Hepatocyte (in vitro differentiated cells): Measurements from ENCODE around the gene HNRNPK. TPM values are rescaled to one million over a fixed set of nuclear protein-coding genes. Genes with fewer than 3 reads are reported as not detected.

Source experiments
- DNase-seq: peaks from one replicate; pipeline ENCODE4 v3.0.0-alpha.2; 2016; ENCODE audit warnings: low spot score
- H2AFZ ChIP-seq: fragments of 200-600 bp; sonication (generic); 2 replicates; pipeline ENCODE4 v1.6.0; 2016; ENCODE audit warnings: antibody characterized with exemption, mild to moderate bottlenecking
- H3K27ac ChIP-seq: fragments of 200-600 bp; sonication (generic); 2 replicates; pipeline ENCODE4 v1.5.1; 2016; ENCODE audit warnings: mild to moderate bottlenecking
- H3K27me3 ChIP-seq: fragments of 200-600 bp; sonication (generic); 2 replicates; pipeline ENCODE4 v1.6.1; 2016
- H3K36me3 ChIP-seq: fragments of 200-600 bp; sonication (generic); replicated peaks from 2 replicates; pipeline ENCODE4 v1.5.1; 2016; ENCODE audit warnings: low read depth; ENCODE audit not compliant: insufficient read depth
- H3K4me1 ChIP-seq: fragments of 200-600 bp; sonication (generic); 2 replicates; pipeline ENCODE4 v1.5.1; 2016; ENCODE audit warnings: mild to moderate bottlenecking, moderate library complexity; ENCODE audit not compliant: insufficient read depth
- H3K4me2 ChIP-seq: fragments of 200-600 bp; sonication (generic); 2 replicates; pipeline ENCODE4 v1.6.0; 2016
- H3K4me3 ChIP-seq: fragments of 200-600 bp; sonication (generic); 2 replicates; pipeline ENCODE4 v1.5.1; 2016; ENCODE audit warnings: mild to moderate bottlenecking
- H3K79me2 ChIP-seq: fragments of 200-600 bp; sonication (generic); 2 replicates; pipeline ENCODE4 v1.6.0; 2017; ENCODE audit warnings: mild to moderate bottlenecking
- H3K9me2 ChIP-seq: fragments of 200-600 bp; sonication (generic); replicated peaks from 2 replicates; pipeline ENCODE4 v1.6.0; 2017; ENCODE audit warnings: mild to moderate bottlenecking; ENCODE audit not compliant: insufficient read depth
- H3K9me3 ChIP-seq: fragments of 200-600 bp; sonication (generic); 2 replicates; pipeline ENCODE4 v1.5.1; 2016; ENCODE audit warnings: low read depth, mild to moderate bottlenecking
- H4K20me1 ChIP-seq: fragments of 200-600 bp; sonication (generic); 2 replicates; pipeline ENCODE4 v1.6.0; 2016; ENCODE audit warnings: mild to moderate bottlenecking; ENCODE audit not compliant: insufficient read depth, poor library complexity, severe bottlenecking
- EZH2 ChIP-seq: fragments of 200-600 bp; sonication (generic); IDR thresholded peaks from 2 replicates; pipeline ENCODE4 v1.6.1; 2016; ENCODE audit warnings: antibody characterized with exemption, mild to moderate bottlenecking, borderline replicate concordance
- EZH2phosphoT487 ChIP-seq: fragments of 200-600 bp; sonication (generic); IDR thresholded peaks from one replicate; pipeline ENCODE4 v1.6.1; 2018; ENCODE audit warnings: antibody characterized with exemption, mild to moderate bottlenecking, low read depth, moderate library complexity; ENCODE audit not compliant: unreplicated experiment, severe bottlenecking
- WGBS: methylation state at CpG from one replicate; pipeline ENCODE4 v1.1.6; 2016; ENCODE audit warnings: low lambda C conversion rate; ENCODE audit errors: missing lambda C conversion rate; 5-methylcytosine and 5-hydroxymethylcytosine counted together
- microRNA-seq: library from miRNA; unstranded; fragments of <30 nt; microRNA quantifications from one replicate; pipeline ENCODE4, GENCODE V29; 2017
- polyA plus RNA-seq: library from polyadenylated mRNA; unstranded; fragments of >200 nt; fragmentation: Nextera tagmentation; extraction: Ambion mirVana; gene quantifications from 2 replicates; pipeline ENCODE4 v1.2.1, GENCODE V29; 2016
- small RNA-seq: library from RNA; depleted of rRNA; stranded (forward); fragments of <200 nt; gene quantifications from one replicate; pipeline ENCODE3, GENCODE V24; 2014
- total RNA-seq: library from RNA; depleted of rRNA; stranded (reverse); fragments of >200 nt; gene quantifications from 2 replicates; pipeline ENCODE4 v1.2.3, GENCODE V29; 2014
- TF ChIP-seq, protein P1 (sequence below): fragments of 200-600 bp; sonication (generic); IDR thresholded peaks from 2 replicates; pipeline ENCODE4 v1.5.1; 2016; ENCODE audit warnings: antibody characterized with exemption, mild to moderate bottlenecking; ENCODE audit not compliant: poor library complexity

HNRNPK gene
- total and polyA plus RNA-seq, 2 experiments from 2014 or later: 458 to 579 TPM

DNA sequence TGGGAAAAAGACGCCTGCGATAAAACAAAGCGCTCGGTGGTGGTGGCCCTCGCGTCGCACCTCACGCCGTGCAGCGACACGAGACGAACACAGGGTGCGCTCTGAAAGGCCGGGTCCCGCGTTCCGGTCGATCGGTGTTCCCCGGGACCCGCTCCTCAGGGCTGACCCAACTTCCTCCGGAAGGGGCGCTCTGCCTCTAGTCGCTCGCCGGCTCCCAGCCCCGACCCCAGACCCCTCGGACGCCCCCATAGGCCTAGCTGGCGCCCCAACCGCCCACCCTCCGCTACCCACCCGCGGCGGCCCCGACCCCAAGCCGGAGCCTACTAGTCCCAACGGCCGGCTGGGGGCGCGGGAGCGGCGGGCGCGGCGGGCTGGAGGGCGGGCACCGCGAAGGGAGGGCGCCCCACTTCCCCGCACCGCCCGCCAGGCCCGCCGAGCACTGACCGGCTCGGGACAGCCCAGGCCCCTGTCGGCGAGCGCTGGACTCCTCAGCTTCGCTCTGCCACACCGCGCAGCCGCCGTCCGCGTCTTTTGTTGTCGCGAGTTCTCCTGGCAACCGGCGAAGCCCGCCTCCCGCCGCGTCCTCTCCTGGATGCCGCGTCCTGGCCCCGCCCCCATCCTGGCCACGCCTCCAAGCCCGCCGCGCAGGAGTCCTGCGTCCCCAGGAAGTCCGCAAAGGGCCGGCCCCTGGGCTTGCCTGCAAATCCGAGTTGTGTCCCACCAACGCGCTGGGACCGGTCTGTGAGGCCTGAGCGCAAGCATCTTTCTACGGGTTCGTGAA, 58.9 kb downstream of the HNRNPK start, which contains the start of gene KIF27:
Gene KIF27 (minus strand): TSS at position 506 of the 781 bp plus-strand sequence. CDS start 5,841 bp downstream, outside the sequence.
- Histone ChIP-seq H3K27me3 (no peaks in the 10 kb centered on the region), H3K79me2 (peaks cover 13% of the 10 kb centered on the region), H2AFZ (peak within 1 kb of the TSS; percentile 92), H3K36me3 (no peaks in the 10 kb centered on the region), H3K4me1 (peaks cover 10% of the 10 kb centered on the region), H3K4me3 (peak within 1 kb of the TSS; percentile 76), H3K27ac (peak within 1 kb of the TSS; percentile 97), H3K9me3 (no peaks in the 10 kb centered on the region), H3K4me2 (peak within 1 kb of the TSS; percentile 94), H3K9me2 (no peaks in the 10 kb centered on the region), H4K20me1 (no peaks in the 10 kb centered on the region)
- WGBS: 2% methylated on average over 34 of the region's 92 CpGs
- TF ChIP-seq EZH2: no peak
- TF ChIP-seq EZH2phosphoT487: no peak
- TF ChIP-seq, protein P1, sequence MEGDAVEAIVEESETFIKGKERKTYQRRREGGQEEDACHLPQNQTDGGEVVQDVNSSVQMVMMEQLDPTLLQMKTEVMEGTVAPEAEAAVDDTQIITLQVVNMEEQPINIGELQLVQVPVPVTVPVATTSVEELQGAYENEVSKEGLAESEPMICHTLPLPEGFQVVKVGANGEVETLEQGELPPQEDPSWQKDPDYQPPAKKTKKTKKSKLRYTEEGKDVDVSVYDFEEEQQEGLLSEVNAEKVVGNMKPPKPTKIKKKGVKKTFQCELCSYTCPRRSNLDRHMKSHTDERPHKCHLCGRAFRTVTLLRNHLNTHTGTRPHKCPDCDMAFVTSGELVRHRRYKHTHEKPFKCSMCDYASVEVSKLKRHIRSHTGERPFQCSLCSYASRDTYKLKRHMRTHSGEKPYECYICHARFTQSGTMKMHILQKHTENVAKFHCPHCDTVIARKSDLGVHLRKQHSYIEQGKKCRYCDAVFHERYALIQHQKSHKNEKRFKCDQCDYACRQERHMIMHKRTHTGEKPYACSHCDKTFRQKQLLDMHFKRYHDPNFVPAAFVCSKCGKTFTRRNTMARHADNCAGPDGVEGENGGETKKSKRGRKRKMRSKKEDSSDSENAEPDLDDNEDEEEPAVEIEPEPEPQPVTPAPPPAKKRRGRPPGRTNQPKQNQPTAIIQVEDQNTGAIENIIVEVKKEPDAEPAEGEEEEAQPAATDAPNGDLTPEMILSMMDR: peak; percentile 39
- peak; percentile 99 for DNase-seq

DNA sequence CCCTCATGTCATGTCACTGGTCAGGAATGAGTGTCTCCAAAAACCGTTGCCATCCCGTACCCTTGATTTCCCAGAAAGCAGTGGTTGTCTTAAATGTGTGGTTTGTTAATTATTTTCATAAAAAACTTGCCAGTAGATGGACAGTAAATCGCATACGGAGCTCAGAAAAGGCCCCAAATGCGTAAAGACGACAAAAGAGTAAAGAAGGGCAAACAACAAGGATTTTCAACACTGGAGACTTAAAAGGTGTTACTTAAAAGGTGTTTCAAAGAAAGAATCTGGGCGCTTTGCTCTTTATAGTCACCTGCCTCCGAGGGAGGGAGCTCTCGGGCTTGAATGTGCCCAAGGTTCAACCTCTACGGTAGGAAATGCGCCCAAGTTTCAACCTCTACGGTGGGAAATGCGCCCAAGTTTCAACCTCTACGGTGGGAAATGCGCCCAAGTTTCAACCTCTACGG, 59.5 kb downstream of the HNRNPK start:
- Histone ChIP-seq H4K20me1 (no peaks in the 10 kb centered on the region), H3K4me2 (peak overlapping the region; percentile 94), H3K4me3 (peak overlapping the region; percentile 76), H3K36me3 (no peaks in the 10 kb centered on the region), H2AFZ (peak overlapping the region; percentile 92), H3K27ac (peak overlapping the region; percentile 97), H3K27me3 (no peaks in the 10 kb centered on the region), H3K9me2 (no peaks in the 10 kb centered on the region), H3K4me1 (peaks cover 10% of the 10 kb centered on the region), H3K9me3 (no peaks in the 10 kb centered on the region), H3K79me2 (peaks cover 13% of the 10 kb centered on the region)
- 3% methylated on average over 16 of the region's 16 CpGs for WGBS
- peak; percentile 79 for DNase-seq
- TF ChIP-seq, protein P1: no peak
- TF ChIP-seq EZH2phosphoT487 (no peak), EZH2 (no peak)

DNA sequence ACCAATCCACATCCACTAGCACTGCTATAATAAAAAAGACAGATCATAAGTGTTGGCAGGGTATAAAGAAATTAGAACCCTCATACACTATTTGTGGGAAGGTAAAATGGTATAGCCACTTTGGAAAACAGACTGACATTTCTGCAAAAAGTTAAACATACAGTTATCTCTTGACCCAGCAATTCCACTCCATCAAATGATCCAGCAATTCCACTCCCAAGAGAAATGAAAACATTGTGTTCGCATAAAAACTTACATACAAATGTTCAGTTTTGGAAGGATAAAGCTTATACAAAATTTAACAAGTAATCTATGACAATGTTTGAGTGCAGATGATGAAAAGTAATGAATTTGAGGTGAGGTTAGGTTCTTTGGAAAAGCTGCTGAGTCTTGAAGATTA, 60.9 kb downstream of the HNRNPK start:
- H3K9me3 ChIP-seq: no peaks in the 10 kb centered on the region

More for the DNA sequence above, 60.9 kb downstream of the HNRNPK start:
- Histone ChIP-seq H3K27me3 (no peaks in the 10 kb centered on the region), H4K20me1 (no peaks in the 10 kb centered on the region), H3K79me2 (peaks cover 13% of the 10 kb centered on the region), H3K27ac (no peak overlapping the region), H3K4me3 (no peak overlapping the region), H3K4me2 (no peak overlapping the region), H3K36me3 (no peaks in the 10 kb centered on the region), H3K4me1 (peaks cover 10% of the 10 kb centered on the region), H2AFZ (no peak overlapping the region), H3K9me2 (no peaks in the 10 kb centered on the region)
- TF ChIP-seq EZH2phosphoT487: no peak
- 97% methylated on average over 1 of the region's 1 CpG for WGBS
- no peak for DNase-seq

Small RNA genes lying within 50 kb of the gene (microRNA-seq; reads per million reads assigned to microRNA genes)
- gene MIR7-1: 120 reads per million, percentile 62 among the genes with 10 or more reads in this experiment

Small RNA genes lying within 50 kb of the gene (small RNA-seq; reads per million reads assigned to genes)
- gene RF00019: not detected

Other genes starting within 250 kb of the HNRNPK start
- gene GKAP1, start 162.4 kb downstream of the HNRNPK start, total RNA-seq: 2.0 and 5.7 TPM in 2 replicates
- 5.0 and 8.8 TPM in 2 replicates for gene GKAP1, start 162.4 kb downstream of the HNRNPK start, polyA plus RNA-seq
- 4.4 and 4.6 TPM in 2 replicates for gene KIF27, start 58.8 kb downstream of the HNRNPK start, total RNA-seq
- gene KIF27, start 58.8 kb downstream of the HNRNPK start, polyA plus RNA-seq: 5.1 and 6.2 TPM in 2 replicates
- gene RMI1, start 590 bp upstream of the HNRNPK start, total RNA-seq: 5.4 and 5.8 TPM in 2 replicates
- 3.4 and 4.2 TPM in 2 replicates for gene RMI1, start 590 bp upstream of the HNRNPK start, polyA plus RNA-seq